Measurements from ENCODE around the gene PARD3.

GRCh38 chr10:34627331-34627730 is 187.8 kb downstream of the PARD3 start:
- TF ChIP-seq CTCF (conservative IDR thresholded peaks at IDR 0.05 in 1 of 2, IDR thresholded peaks at IDR 0.05 in 1 of 2; ENCODE audit: low read depth in 1 of 2, low read length in 2 of 2) (no peak), EZH2 (IDR thresholded peaks at IDR 0.05; ENCODE audit: low read length, missing control alignments) (no peak)

Measured in fibroblast of lung (primary cell).